B cell (primary cell): ENCODE results near the gene NDRG3. TPM values are rescaled to one million over a fixed set of nuclear protein-coding genes. Genes with fewer than 3 reads are reported as not detected.

Experiments used
- ATAC-seq: fragments of 200-7000 bp; cut with Tn5 transposase; one replicate; pipeline ENCODE4 v1.10.0; 2021; ENCODE audit warnings: low read depth, mild to moderate bottlenecking, moderate number of reproducible peaks, moderate library complexity
- CTCF ChIA-PET: fragments of 350-600 bp; sonication (Branson Sonifier 250); formaldehyde crosslinking; loops from one replicate; lab custom pipeline; 2021; ENCODE audit warnings: antibody characterized with exemption, inconsistent platforms; lab: Charles Lee
- POLR2A ChIA-PET: fragments of 350-600 bp; sonication (Branson Sonifier 250); formaldehyde crosslinking; loops from one replicate; lab custom pipeline; 2021; ENCODE audit warnings: antibody characterized with exemption; lab: Charles Lee
- DNase-seq: peaks from one replicate; pipeline ENCODE4 v3.0.0; 2013
- H2AFZ ChIP-seq: 2 replicates; pipeline ENCODE4 v1.6.1; 2012; ENCODE audit warnings: mild to moderate bottlenecking, low read depth, low read length; ENCODE audit not compliant: insufficient read depth, poor library complexity, severe bottlenecking
- H3K27ac ChIP-seq, 2 donors: 1 replicate in 1 of 2; 2 replicates in 1 of 2; pipeline ENCODE4 v1.5.1; 2012 to 2013; ENCODE audit warnings: low read length in 2 of 2, mild to moderate bottlenecking in 2 of 2, moderate library complexity in 1 of 2
- H3K27me3 ChIP-seq, 4 experiments: fragments of 200-600 bp in 1 of 4; sonication (generic) in 1 of 4; replicated peaks in 1 of 4; 1 replicate in 2 of 4; 2 replicates in 2 of 4; pipeline versions ENCODE4 v1.6.1 to v1.7.0; 2013 to 2016; ENCODE audit warnings: low read length in 3 of 4, mild to moderate bottlenecking in 2 of 4, mixed read lengths in 1 of 4, moderate library complexity in 1 of 4; ENCODE audit not compliant: insufficient read depth in 4 of 4, control insufficient read depth in 3 of 4; ENCODE audit errors: control extremely low read depth in 1 of 4
- H3K36me3 ChIP-seq, 2 experiments: replicated peaks in 1 of 2; 1 replicate in 1 of 2; 2 replicates in 1 of 2; pipeline versions ENCODE4 v1.6.1 to v1.7.1; 2013; ENCODE audit warnings: low read length in 1 of 2; ENCODE audit not compliant: insufficient read depth in 2 of 2, control insufficient read depth in 1 of 2; ENCODE audit errors: control extremely low read depth in 1 of 2, extremely low read depth in 1 of 2
- H3K4me1 ChIP-seq, 2 donors: fragments of 200-600 bp in 1 of 2; sonication (generic) in 1 of 2; 1 replicate in 1 of 2; 2 replicates in 1 of 2; pipeline versions ENCODE4 v1.5.1 to v1.6.1; 2013 to 2017; ENCODE audit warnings: low read length in 2 of 2; ENCODE audit not compliant: control insufficient read depth in 2 of 2, insufficient read depth in 2 of 2
- H3K4me2 ChIP-seq: replicated peaks from 2 replicates; pipeline ENCODE3; 2012; ENCODE audit warnings: mild to moderate bottlenecking, low read depth, low read length; ENCODE audit not compliant: poor library complexity, severe bottlenecking
- H3K4me3 ChIP-seq, 5 experiments: fragments of 200-600 bp in 1 of 5; sonication (generic) in 1 of 5; 1 replicate in 3 of 5; 2 replicates in 2 of 5; pipeline versions ENCODE4 v1.5.1 to v1.7.0; 2011 to 2016; ENCODE audit warnings: low read length in 4 of 5, mild to moderate bottlenecking in 4 of 5, low read depth in 2 of 5, control low read depth in 1 of 5, moderate library complexity in 1 of 5; ENCODE audit not compliant: insufficient read depth in 1 of 5; ENCODE audit errors: control extremely low read depth in 1 of 5, extremely low read depth in 1 of 5
- H3K79me2 ChIP-seq: fragments of 200-600 bp; sonication (generic); one replicate; pipeline ENCODE4 v1.6.0; 2016; ENCODE audit warnings: low read length; ENCODE audit not compliant: control insufficient read depth, insufficient read depth
- H3K9ac ChIP-seq: fragments of 200-600 bp; sonication (generic); 2 replicates; pipeline ENCODE4 v1.6.1; 2017; ENCODE audit warnings: mild to moderate bottlenecking, low read length, moderate library complexity
- H3K9me3 ChIP-seq, 3 donors: one replicate each; pipeline versions ENCODE4 v1.6.1 to v1.7.1; 2013; ENCODE audit warnings: low read length in 2 of 3; ENCODE audit not compliant: control insufficient read depth in 2 of 3, insufficient read depth in 1 of 3; ENCODE audit errors: control extremely low read depth in 1 of 3
- H4K20me1 ChIP-seq: 2 replicates; pipeline ENCODE4 v1.6.0; 2012; ENCODE audit warnings: mild to moderate bottlenecking, low read length; ENCODE audit not compliant: insufficient read depth, control insufficient read depth, poor library complexity, severe bottlenecking
- H3K27ac Mint-ChIP-seq: one replicate; pipeline ENCODE4 v1.8.0; 2021; ENCODE audit warnings: mixed read lengths
- H3K27me3 Mint-ChIP-seq: one replicate; pipeline ENCODE4 v1.8.0; 2021; ENCODE audit warnings: mixed read lengths
- H3K4me1 Mint-ChIP-seq: one replicate; pipeline ENCODE4 v1.8.0; 2021; ENCODE audit warnings: mixed read lengths
- H3K4me3 Mint-ChIP-seq: one replicate; pipeline ENCODE4 v1.8.0; 2021; ENCODE audit warnings: mixed read lengths
- H3K9me3 Mint-ChIP-seq: one replicate; pipeline ENCODE4 v1.8.0; 2022; ENCODE audit warnings: mixed read lengths; ENCODE audit not compliant: insufficient read depth
- CTCF ChIP-seq: fragments of 200-600 bp; IDR thresholded peaks from one replicate; pipeline ENCODE4 v1.8.0; 2022; ENCODE audit warnings: antibody characterized with exemption, mild to moderate bottlenecking
- EZH2 ChIP-seq: IDR thresholded peaks from 2 replicates; pipeline ENCODE4 v1.6.1; 2012; ENCODE audit warnings: borderline replicate concordance, low read depth, mild to moderate bottlenecking, moderate library complexity, low read length; ENCODE audit not compliant: insufficient read depth, poor library complexity, severe bottlenecking
- WGBS: methylation state at CpG from one replicate; pipeline ENCODE4 v1.1.5; 2013; ENCODE audit warnings: missing lambda C conversion rate; ENCODE audit not compliant: insufficient coverage; 5-methylcytosine and 5-hydroxymethylcytosine counted together
- intact Hi-C: fragments of 100-400 bp; cut with micrococcal nuclease; formaldehyde crosslinking; loops from one replicate; pipeline ENCODE4 v1.10.0; 2022
- polyA plus RNA-seq: library from polyadenylated mRNA; depleted of rRNA; stranded (reverse); fragments of >200 nt; gene quantifications from 2 replicates; pipeline ENCODE4 v1.2.3, GENCODE V29; 2012
- total RNA-seq, 2 donors: library from RNA; stranded (reverse); fragments of 120-200 nt in 1 of 2; gene quantifications; 1 replicate in 1 of 2; 2 replicates in 1 of 2; pipeline versions ENCODE4 v1.2.3 to v1.2.4, GENCODE V29; 2013 to 2022

The NDRG3 gene
- total and polyA plus RNA-seq, 2 donors (not counting 1 experiment from before 2014, with no cell fraction given) = 15.7 to 26.1 TPM

GRCh38 chr20:36717657-36718056 is 28.2 kb downstream of the NDRG3 start:
- no peak overlapping the region for H2AFZ ChIP-seq
- H3K4me3 ChIP-seq = no peak overlapping the region
- no peak overlapping the region for H3K4me2 ChIP-seq
- H3K9ac ChIP-seq = no peak overlapping the region
- no peaks in the 10 kb centered on the region for H3K9me3 ChIP-seq
- ChIA-PET CTCF (interaction anchor here (0.6 to 1.8 kb wide), 7 partner anchors 13 to 579 kb away, joined by 3 to 8 read pairs (median 4); a partner anchor contains a TSS), POLR2A (no interaction called here)
- H3K36me3 ChIP-seq = peaks cover 0 to 4% of the 10 kb centered on the region in 2 experiments
- WGBS = no CpG with 5 or more reads among the region's 2 CpGs
- no peaks in the 10 kb centered on the region for H3K79me2 ChIP-seq
- H3K4me1 ChIP-seq = no peaks in the 10 kb centered on the region
- H3K27ac Mint-ChIP-seq = no peak overlapping the region
- TF ChIP-seq CTCF (peak; percentile 30), EZH2 (no peak)
- ATAC-seq (no peak), DNase-seq (peak; percentile 30)
- no peaks in the 10 kb centered on the region for H3K27me3 ChIP-seq
- no peak overlapping the region for H3K4me3 Mint-ChIP-seq
- H4K20me1 ChIP-seq = no peaks in the 10 kb centered on the region
- H3K4me1 Mint-ChIP-seq = no peaks in the 10 kb centered on the region
- no peaks in the 10 kb centered on the region for H3K9me3 Mint-ChIP-seq
- intact Hi-C loops = no loop called here
- H3K27me3 Mint-ChIP-seq = no peaks in the 10 kb centered on the region
- no peak overlapping the region for H3K27ac ChIP-seq

- Histone ChIP-seq H3K4me1 (no peaks in the 10 kb centered on the region), H3K9me3 (no peaks in the 10 kb centered on the region), H3K4me3 (no peak overlapping the region), H3K36me3 (peaks cover 0 to 4% of the 10 kb centered on the region in 2 experiments), H3K4me2 (no peak overlapping the region), H3K79me2 (no peaks in the 10 kb centered on the region), H3K27me3 (no peaks in the 10 kb centered on the region), H3K27ac (no peak overlapping the region), H4K20me1 (no peaks in the 10 kb centered on the region), H3K9ac (no peak overlapping the region), H2AFZ (no peak overlapping the region)
- ChIA-PET CTCF (interaction anchor here (1.0 to 2.4 kb wide), 6 partner anchors 92 to 579 kb away, joined by 3 to 8 read pairs (median 6); a partner anchor contains a TSS), POLR2A (no interaction called here)
- Mint-ChIP-seq H3K27ac (no peak overlapping the region), H3K4me3 (no peak overlapping the region), H3K4me1 (no peaks in the 10 kb centered on the region), H3K9me3 (no peaks in the 10 kb centered on the region), H3K27me3 (no peaks in the 10 kb centered on the region)
- DNase-seq (no peak), ATAC-seq (no peak)
- intact Hi-C loops = no loop called here
- WGBS = no CpG with 5 or more reads among the region's 3 CpGs
- no peak for TF ChIP-seq CTCF
- TF ChIP-seq EZH2 = no peak
Measured at GRCh38 chr20:36717021-36717420, 28.9 kb downstream of the NDRG3 start.
